Measurements from ENCODE around the gene PELI1. TPM values are rescaled to one million over a fixed set of nuclear protein-coding genes. Genes with fewer than 3 reads are reported as not detected.
"Not testable (repeated sequence)": the region's sequence is repeated elsewhere in the genome, so short reads cannot be mapped to it uniquely, and the experiment has no call there.

The PELI1 gene
- total RNA-seq, 1 experiment from 2014 or later: 37.3 TPM

- DNase-seq; H3K27me3 ChIP-seq (ENCODE audit: control insufficient read depth, insufficient read depth, low read length); H3K4me3 ChIP-seq (ENCODE audit: insufficient read depth, low read depth, low read length): not testable (repeated sequence)
- H3K36me3 ChIP-seq (replicated peaks; ENCODE audit: control insufficient read depth, insufficient read depth, low read length): peaks cover 10% of the 10 kb centered on the region
Measured at GRCh38 chr2:64100584-64100983, 43.6 kb downstream of the PELI1 start.

GRCh38 chr2:64094663-64095382, 49.4 kb downstream of the PELI1 start:
- Histone ChIP-seq H3K27me3 (ENCODE audit: control insufficient read depth, insufficient read depth, low read length) (no peaks in the 10 kb centered on the region), H3K4me3 (ENCODE audit: insufficient read depth, low read depth, low read length) (no peak overlapping the region), H3K36me3 (replicated peaks; ENCODE audit: control insufficient read depth, insufficient read depth, low read length) (peaks cover 14% of the 10 kb centered on the region)
- DNase-seq: no peak

DNA sequence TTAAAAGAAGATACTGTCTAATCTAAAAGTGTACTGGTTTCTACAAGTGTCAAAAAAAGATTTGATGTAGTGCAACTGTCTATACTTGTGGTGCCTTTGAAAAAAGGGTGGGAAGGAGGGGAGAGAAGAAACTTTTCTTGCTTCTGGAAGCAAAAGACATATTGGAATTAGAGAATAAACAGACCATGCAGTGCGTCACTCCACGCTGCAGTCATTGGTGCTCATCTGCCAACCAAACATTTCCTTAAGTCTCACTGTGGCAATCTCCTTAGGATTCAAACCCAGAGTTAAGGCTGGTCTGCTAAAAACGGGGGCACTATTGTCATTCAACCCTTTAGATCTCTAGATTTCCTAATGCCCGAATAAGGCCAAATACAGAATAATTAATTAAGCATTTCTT, 50.9 kb downstream of the PELI1 start:
- no peak for DNase-seq
- Histone ChIP-seq H3K27me3 (ENCODE audit: control insufficient read depth, insufficient read depth, low read length) (no peaks in the 10 kb centered on the region), H3K36me3 (replicated peaks; ENCODE audit: control insufficient read depth, insufficient read depth, low read length) (peaks cover 14% of the 10 kb centered on the region), H3K4me3 (ENCODE audit: insufficient read depth, low read depth, low read length) (no peak overlapping the region)

GRCh38 chr2:64092502-64092901, 51.7 kb downstream of the PELI1 start:
- H3K4me3 ChIP-seq (ENCODE audit: insufficient read depth, low read depth, low read length): no peak overlapping the region
- no peak for DNase-seq
- H3K36me3 ChIP-seq (replicated peaks; ENCODE audit: control insufficient read depth, insufficient read depth, low read length): peaks cover 12% of the 10 kb centered on the region
- H3K27me3 ChIP-seq (ENCODE audit: control insufficient read depth, insufficient read depth, low read length): no peaks in the 10 kb centered on the region

GRCh38 chr2:64090264-64090663, 54.0 kb downstream of the PELI1 start:
- peaks cover 6% of the 10 kb centered on the region for H3K36me3 ChIP-seq (replicated peaks; ENCODE audit: control insufficient read depth, insufficient read depth, low read length)
- no peak overlapping the region for H3K4me3 ChIP-seq (ENCODE audit: insufficient read depth, low read depth, low read length)
- DNase-seq: no peak
- H3K27me3 ChIP-seq (ENCODE audit: control insufficient read depth, insufficient read depth, low read length): no peaks in the 10 kb centered on the region

GRCh38 chr2:64086347-64087082, 57.7 kb downstream of the PELI1 start:
- H3K36me3 ChIP-seq (replicated peaks; ENCODE audit: control insufficient read depth, insufficient read depth, low read length): 0 out of 2 replicates have a peak, but pooled peaks cover 1% of the 10 kb centered on the region
- no peak for DNase-seq
- no peaks in the 10 kb centered on the region for H3K27me3 ChIP-seq (ENCODE audit: control insufficient read depth, insufficient read depth, low read length)
- no peak overlapping the region for H3K4me3 ChIP-seq (ENCODE audit: insufficient read depth, low read depth, low read length)

DNA sequence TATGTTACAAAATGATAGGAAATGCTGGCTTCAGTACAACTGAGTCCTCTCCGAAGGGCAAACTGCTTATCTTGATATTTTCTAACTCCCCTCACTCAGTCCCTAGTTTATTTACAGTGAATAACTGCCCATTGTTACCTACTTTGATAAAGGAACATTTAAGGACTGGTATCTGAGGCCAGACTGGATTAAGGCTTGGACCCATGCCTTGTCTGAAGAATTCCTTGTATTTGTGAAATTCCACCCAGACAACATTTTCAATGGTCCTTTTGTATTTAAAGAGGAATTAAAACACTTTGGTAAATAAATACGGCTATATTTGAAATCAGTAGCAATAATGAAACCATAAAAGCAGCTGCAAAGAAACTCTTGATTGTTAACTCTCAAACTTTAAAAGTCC, 58.3 kb downstream of the PELI1 start:
- H3K4me3 ChIP-seq (ENCODE audit: insufficient read depth, low read depth, low read length): no peak overlapping the region

GRCh38 chr2:64081046-64081445, 63.2 kb downstream of the PELI1 start:
- no peak overlapping the region for H3K4me3 ChIP-seq (ENCODE audit: insufficient read depth, low read depth, low read length)
- DNase-seq: no peak
- H3K27me3 ChIP-seq (ENCODE audit: control insufficient read depth, insufficient read depth, low read length): no peaks in the 10 kb centered on the region
- no peaks in the 10 kb centered on the region for H3K36me3 ChIP-seq (replicated peaks; ENCODE audit: control insufficient read depth, insufficient read depth, low read length)

More for the DNA sequence above, 58.3 kb downstream of the PELI1 start:
- DNase-seq: no peak
- H3K36me3 ChIP-seq (replicated peaks; ENCODE audit: control insufficient read depth, insufficient read depth, low read length): no peaks in the 10 kb centered on the region
- H3K27me3 ChIP-seq (ENCODE audit: control insufficient read depth, insufficient read depth, low read length): no peaks in the 10 kb centered on the region

DNA sequence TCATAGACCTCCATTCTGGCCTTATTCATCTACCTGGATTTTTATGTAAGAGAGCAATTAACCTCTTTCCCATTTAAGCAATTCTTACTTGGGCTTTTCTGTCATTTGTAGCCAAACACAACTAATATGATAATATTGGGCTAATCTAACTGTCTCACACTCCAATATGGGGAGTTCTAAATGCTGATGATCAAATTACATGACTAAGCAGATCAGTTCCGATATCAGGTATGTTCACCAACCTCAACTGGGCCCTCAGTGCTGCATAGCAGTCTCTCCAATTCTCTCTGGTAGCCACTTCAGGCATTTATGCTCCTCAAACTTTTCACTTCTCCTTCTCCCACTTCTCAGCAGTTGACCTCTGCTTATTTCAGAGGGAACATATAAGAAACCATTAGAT, 64.0 kb downstream of the PELI1 start:
- no peaks in the 10 kb centered on the region for H3K36me3 ChIP-seq (replicated peaks; ENCODE audit: control insufficient read depth, insufficient read depth, low read length)
- H3K4me3 ChIP-seq (ENCODE audit: insufficient read depth, low read depth, low read length): no peak overlapping the region
- no peaks in the 10 kb centered on the region for H3K27me3 ChIP-seq (ENCODE audit: control insufficient read depth, insufficient read depth, low read length)
- DNase-seq: no peak

- H3K27me3 ChIP-seq (ENCODE audit: control insufficient read depth, insufficient read depth, low read length); DNase-seq; H3K36me3 ChIP-seq (replicated peaks; ENCODE audit: control insufficient read depth, insufficient read depth, low read length); H3K4me3 ChIP-seq (ENCODE audit: insufficient read depth, low read depth, low read length): not testable (repeated sequence)
Measured at GRCh38 chr2:64079688-64080087, 64.5 kb downstream of the PELI1 start.

- not testable (repeated sequence) for DNase-seq; H3K36me3 ChIP-seq (replicated peaks; ENCODE audit: control insufficient read depth, insufficient read depth, low read length); H3K27me3 ChIP-seq (ENCODE audit: control insufficient read depth, insufficient read depth, low read length); H3K4me3 ChIP-seq (ENCODE audit: insufficient read depth, low read depth, low read length)
Measured at GRCh38 chr2:64076828-64077227, 67.4 kb downstream of the PELI1 start.

DNA sequence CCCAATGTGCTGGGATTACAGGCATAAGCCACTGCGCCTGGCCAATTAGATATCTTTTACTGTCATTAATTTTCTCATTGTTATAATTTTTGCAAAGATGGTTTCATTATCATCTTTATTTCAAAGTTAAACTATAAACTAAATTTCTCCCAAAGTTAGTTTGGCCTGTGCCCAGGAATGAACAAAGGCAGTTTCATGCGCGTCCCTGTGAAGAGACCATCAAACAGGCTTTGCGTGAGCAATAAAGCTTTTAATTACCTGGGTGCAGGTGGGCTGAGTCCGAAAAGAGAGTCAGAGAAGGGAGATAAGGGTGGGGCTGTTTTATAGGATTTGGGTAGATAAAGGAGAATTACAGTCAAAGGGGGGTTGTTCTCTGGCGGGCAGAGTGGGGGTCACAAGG, 69.6 kb downstream of the PELI1 start:
- not testable (repeated sequence) for H3K4me3 ChIP-seq (ENCODE audit: insufficient read depth, low read depth, low read length); DNase-seq; H3K27me3 ChIP-seq (ENCODE audit: control insufficient read depth, insufficient read depth, low read length); H3K36me3 ChIP-seq (replicated peaks; ENCODE audit: control insufficient read depth, insufficient read depth, low read length)

GRCh38 chr2:64067326-64067725, 76.9 kb downstream of the PELI1 start:
- Histone ChIP-seq H3K4me3 (ENCODE audit: insufficient read depth, low read depth, low read length) (no peak overlapping the region), H3K36me3 (replicated peaks; ENCODE audit: control insufficient read depth, insufficient read depth, low read length) (no peaks in the 10 kb centered on the region), H3K27me3 (ENCODE audit: control insufficient read depth, insufficient read depth, low read length) (no peaks in the 10 kb centered on the region)
- DNase-seq: no peak

GRCh38 chr2:64065516-64065915, 78.7 kb downstream of the PELI1 start:
- no peak for DNase-seq
- Histone ChIP-seq H3K4me3 (ENCODE audit: insufficient read depth, low read depth, low read length) (no peak overlapping the region), H3K36me3 (replicated peaks; ENCODE audit: control insufficient read depth, insufficient read depth, low read length) (no peaks in the 10 kb centered on the region), H3K27me3 (ENCODE audit: control insufficient read depth, insufficient read depth, low read length) (no peaks in the 10 kb centered on the region)

GRCh38 chr2:64063924-64064331, 80.3 kb downstream of the PELI1 start:
- DNase-seq: no peak
- Histone ChIP-seq H3K4me3 (ENCODE audit: insufficient read depth, low read depth, low read length) (no peak overlapping the region), H3K36me3 (replicated peaks; ENCODE audit: control insufficient read depth, insufficient read depth, low read length) (no peaks in the 10 kb centered on the region), H3K27me3 (ENCODE audit: control insufficient read depth, insufficient read depth, low read length) (no peaks in the 10 kb centered on the region)
